Middle frontal gyrus (tissue), 1 donor: ENCODE measurements around the gene CTIF.
"Not testable (repeated sequence)": the region's sequence is repeated elsewhere in the genome, so short reads cannot be mapped to it uniquely, and the experiment has no call there.

ENCODE experiments used
- DNase-seq: peaks from one replicate; pipeline ENCODE4 v3.0.0-alpha.2; 2015; ENCODE audit warnings: low spot score; ENCODE audit errors: extremely low spot score

CTIF gene

DNA sequence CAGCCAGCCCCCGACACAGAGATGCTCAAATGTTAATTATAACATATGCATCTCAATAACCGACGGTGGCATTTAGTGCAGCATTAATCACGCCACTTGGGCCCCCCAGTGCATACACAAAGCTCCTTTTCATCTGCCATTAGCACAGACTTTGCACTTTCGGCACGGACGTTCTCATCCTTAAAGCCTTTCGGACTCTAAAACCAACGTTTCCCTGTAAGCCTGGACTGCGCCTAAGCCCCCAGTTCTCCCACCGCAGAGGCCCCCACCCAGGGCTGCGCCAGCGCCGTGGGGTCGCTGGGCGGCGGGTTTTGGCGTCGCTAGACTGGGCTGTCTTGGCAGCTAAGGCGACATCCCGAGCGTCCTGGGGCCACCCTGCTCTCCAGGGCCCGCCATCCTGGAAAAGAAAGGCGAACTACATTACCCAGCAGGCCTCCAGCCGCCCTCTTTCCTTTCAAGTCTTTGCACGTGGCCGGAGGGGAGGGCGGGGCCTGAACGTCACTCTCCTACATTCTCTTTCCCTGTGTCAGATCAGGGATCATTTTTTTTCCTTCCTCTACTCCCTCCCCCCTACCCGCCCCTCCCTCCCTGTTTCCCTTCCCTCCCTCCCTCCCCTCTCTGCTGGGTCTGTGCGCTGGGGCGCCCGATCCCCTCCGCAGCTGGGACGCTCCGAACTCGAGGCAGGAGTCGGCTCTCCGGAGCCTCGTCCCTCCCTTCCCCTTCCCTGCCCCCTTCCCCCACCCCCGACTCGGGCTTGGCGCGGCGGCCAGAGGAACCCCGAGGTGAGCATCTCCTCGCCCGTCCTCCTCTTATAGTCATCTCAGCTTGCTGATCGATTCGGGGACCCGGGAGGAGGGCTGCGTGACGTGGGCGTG, at the start of gene CTIF:
CTIF (plus strand) TSS at position 501 of the 875 bp plus-strand sequence. CDS start 80,535 bp downstream, outside the sequence.
- DNase-seq = peak; percentile 94

DNA sequence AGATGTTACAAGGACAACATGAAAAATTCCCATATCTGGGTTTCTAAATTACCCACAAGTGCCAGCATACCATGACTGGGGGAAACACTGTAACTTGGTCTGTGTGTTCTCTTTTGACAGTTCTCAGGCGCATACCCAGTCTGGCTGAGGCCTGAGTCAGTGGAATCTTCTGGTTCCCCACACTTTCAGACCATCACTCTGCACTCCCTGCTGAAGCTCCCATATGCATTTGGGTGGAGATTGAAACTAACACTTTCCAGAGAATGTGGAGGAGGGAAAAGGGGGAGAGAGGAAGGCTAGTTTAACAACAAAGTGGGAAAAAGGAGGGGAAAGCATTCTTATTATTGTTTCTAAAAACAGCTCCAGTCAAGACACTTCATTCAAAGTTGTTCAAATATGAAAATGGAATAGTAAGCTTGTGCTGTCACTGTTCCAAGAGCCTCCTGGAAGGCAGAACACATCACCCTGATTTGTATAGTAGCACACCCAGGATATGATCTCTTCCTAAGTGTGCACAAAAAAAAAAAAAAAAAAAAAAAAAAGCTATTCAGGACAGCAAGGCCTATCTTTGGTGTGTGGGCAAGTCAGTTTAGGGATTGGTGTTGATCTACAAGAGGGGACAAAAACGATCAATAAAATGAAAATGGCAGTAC, 48.1 kb upstream of the CTIF start:
- no peak for DNase-seq

DNA sequence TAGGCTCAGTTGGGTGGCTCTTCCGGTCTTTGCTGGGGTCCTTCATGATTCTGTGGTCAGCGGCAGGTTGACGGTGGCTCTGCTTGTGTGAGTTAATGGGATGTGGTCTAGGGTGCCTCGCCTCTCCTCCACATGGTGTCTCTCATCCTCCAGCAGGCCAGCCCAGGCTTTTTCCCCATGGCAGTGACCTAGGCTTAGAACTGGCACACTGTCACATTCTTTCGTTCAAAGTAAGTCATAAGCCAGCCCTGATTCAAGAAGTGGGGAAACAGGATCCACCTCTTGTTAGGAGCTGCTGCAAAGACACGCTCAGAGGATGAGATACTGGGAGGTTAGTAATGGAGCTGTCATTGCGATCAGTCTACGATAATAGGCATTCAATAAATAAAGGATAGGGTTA, 46.0 kb upstream of the CTIF start:
- no peak for DNase-seq

DNA sequence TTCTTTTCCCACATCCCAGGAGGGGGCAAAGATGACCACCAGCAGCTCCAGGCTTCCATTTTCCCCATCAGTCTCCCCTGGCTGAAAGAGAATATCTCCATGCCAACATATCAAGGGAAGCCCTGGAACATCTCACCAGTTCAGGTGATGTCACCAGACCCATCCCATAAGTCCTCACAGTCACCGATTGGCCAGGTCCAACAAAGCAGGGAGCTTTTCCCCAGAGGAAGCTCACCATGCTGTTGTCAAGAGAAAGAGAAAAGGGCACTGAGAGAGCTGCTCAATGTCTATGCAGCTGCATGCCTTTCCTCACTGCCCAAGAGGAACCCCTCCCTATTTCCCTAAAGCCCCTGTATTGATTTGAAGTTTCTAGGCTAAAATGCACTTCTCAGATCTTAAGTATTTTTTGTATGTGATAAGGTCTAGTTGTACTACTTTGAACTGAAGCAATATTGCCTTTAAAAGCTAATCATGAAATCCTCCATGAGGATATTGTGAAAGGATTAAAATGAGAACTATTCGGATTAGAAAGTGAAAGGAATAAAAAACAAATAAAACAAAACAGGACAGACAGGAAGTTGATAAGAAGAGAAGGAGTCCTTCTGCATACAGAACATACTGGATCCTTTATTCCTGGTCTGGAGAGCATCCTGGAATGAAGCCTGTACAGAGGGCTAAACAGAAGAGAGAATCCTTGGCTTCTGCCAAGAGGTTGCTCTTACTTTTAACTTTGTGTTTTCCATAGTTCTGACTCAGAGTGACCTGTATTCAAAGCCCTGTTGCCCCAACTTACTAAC, 45.2 kb upstream of the CTIF start:
- no peak for DNase-seq

DNA sequence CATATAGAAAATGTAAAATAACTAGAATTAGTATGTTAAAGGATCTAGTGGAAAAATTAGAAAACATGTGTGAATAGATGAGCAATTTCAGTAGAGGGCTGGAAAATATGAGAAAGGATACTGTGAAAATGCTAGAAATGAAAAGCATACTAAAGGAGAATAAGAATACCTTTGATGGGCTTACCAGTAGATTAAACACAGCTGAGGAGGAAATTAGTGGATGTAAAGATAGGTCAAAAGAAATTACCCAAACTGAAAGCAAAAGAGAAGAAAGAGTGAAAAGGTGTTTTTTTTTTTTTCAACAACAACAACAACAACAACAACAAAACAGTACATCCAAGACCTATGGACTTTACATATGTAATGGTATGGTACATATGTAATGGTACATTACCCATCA, 41.0 kb upstream of the CTIF start:
- DNase-seq = no peak

DNA sequence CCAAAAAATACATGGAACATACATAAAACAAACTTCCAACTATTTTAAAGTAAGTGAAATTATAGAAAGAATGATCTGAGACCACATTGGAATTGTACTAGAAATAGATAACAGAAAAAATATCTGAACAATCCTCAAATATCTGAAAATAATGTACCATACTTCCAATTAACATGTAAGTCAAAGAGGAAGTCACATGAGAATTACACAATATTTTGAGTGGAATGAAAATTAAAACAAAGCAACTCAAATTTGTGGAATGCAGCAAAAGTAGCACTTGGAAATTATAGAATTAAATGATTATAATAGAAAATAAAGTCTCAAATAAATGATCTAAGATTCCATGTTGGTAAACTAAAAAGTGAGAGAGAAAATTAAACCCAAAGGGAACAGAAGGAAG, 38.3 kb upstream of the CTIF start:
- DNase-seq = no peak

DNA sequence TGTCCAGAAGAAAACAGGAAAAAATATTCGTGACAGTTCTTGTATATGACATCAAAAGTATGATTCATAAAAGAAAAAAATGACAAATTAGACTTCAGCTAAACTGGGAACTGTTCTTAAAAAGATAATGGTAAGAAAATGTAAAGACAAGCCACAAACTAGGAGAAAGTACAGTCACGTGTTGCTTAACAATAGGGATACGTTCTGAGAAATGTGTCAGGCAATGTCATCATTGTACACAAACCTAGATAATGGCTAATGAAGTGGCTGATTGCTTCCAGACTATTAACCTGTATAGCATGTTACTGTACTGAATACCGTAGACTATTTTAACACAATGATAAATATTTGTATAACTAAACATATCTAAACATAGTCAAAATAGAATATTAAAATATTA, 35.9 kb upstream of the CTIF start:
- DNase-seq = no peak

DNA sequence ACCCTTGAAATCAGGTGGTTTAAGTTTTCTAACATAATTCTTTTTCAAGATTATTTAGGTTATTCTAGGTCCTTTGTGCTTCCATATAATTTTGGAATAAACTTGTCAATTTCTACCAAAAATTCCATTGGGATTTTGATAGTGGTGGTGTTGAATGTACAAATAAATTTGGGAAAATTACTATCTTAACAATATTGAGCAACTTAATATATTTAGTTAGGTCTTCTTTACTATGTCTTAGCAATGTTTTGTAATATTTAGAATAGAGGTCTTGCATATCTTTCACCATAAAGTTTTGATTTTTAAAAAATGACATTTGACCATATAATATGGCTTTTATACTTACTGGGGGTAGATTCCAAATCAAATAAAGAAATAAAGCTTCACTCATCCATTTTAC, 34.0 kb upstream of the CTIF start:
- no peak for DNase-seq

DNA sequence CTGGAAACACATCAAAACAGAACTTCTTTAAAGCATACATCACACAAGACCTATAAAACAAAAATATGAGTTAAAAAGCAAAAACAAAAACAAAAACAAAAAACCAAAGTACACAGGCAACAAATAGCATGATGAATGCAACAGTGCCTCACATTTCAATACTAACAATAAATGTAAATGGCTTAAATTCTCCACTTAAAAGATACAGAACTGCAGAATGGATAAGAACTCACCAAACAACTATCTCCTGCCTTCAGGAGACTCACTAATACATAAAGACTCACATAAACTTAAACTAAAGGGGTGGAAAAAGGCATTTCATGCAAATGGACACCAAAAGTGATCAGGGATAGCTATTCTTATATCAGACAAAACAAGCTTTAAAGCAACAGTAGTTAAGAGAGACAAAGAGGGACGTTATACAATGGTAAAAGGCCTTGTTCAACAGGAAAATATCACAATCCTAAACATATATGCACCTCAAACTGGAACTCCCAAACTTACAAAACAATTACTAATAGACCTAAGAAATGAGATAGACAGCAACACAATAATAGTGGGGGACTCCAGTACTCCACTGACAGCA, 31.8 kb upstream of the CTIF start:
- not testable (repeated sequence) for DNase-seq

DNA sequence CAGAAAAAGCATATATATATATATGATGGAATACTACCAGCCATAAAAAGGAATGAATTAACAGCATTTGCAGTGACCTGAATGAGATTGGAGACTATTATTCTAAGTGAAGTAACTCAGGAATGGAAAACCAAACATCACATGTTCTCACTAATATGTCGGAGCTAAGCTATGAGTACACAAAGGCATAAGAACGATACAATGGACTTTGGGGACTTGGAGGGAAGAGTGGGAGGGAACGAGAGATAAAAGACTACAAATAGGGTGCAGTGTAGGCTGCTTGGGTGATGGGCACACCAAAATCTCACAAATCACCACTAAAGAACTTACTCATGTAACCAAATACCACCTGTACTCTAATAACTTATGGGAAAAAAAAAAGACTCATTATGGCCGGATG, 26.3 kb upstream of the CTIF start:
- DNase-seq = not testable (repeated sequence)

DNA sequence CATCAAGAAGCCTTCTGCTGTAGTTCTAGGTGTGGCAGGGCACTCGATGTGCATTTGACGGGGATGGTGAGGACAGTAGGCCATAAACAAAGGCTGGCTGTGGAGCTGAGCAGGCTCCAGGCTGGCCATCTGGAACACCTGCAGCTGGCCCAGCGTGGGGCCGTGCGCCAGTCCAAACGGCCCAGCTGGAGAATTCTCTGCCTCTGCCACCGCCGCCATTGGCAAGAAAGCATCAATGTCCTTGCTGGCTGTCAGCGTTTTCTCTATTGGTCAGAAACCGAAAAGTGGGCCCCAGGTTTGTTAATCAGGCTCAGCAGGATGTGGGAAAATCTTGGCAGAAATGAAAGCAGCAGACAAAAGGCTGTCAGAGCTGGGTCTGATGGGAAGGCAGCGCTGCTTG, 24.0 kb upstream of the CTIF start:
- peak; percentile 40 for DNase-seq

DNA sequence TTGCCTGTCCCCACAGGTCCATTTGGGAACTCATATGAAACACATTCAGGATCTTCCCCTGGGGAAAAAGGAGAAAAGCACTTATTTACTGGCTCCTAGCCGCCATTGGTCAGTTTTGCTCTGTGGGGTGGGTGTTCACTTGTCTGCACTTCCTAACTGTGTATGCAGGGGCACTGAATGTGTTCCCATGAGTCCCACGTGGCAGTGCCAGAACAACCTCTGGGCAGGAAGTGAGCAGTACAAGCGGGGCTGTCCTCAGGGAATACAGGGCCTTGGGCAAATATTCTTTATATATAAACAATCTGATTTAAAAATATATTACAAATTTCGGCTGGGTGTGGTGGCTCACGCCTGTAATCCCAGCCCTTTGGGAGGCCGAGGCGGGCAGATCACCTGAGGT, 21.8 kb upstream of the CTIF start:
- no peak for DNase-seq

DNA sequence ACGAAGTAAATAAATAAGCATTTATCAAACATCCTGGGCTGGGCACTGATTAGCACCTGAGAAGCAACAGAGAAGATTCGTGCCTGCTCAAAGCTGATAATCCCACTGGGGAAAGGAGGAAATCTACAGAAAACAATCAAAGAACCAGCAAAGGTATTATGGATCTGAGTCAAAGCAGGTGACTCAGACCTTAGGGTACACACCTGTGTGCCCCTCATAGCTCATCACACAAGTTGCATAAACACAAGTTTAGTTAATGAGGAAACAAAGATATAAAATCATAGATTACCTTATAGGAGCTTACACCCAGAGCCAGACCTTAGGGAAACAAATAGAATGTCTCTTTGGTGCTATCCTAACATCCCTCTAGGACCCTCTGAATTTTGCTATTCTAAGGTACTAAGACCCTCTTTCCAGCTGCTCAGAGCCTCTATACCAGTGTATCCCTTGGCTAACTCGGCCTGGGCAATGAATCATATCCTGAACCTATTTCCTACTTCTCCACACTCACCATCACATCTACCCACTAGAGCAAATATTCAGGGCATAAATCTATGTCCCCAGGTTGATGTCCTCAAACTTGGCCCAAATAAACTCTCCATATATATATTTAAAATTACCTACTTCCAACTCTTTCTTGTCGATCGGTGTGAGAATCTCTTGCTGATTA, 19.3 kb upstream of the CTIF start:
- no peak for DNase-seq

DNA sequence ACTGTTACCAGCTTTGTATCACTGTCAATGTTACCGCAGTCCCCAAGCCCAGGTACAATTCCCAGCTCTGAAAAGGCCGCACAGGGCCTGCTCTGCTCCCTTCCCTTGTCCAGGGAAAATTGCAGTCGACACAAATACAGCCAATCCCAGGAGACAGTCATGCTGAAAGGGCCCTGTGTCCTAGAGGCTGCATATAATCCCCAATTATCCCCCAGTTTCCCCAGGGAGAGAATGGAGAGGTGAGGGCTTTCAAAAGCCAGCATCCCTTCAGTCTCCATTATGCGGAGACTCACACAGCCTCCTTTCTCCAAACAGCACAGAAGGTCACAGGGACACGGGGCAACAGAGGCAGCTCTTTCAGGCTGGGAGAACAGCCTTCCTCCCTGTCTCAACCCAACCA, 17.1 kb upstream of the CTIF start:
- DNase-seq = no peak

DNA sequence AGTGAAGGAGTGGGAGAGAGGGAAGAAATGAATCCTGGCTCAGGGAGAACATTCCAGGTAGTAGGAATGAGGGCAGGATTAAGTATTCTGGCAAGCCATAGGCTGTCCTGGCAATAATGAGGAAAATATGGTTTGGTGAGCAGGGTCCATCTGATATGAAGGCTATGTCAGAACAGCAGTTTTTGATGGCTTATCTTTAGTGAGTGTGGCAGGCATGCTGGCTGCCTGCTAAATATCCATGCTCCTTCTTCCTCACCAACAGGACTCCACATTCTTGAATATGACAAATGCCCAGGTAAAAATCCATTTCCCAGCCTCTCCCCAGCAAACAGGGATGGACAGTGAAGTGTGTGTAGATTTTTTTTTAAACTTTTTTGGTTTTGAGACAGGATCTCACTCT, 13.2 kb upstream of the CTIF start:
- DNase-seq = no peak

DNA sequence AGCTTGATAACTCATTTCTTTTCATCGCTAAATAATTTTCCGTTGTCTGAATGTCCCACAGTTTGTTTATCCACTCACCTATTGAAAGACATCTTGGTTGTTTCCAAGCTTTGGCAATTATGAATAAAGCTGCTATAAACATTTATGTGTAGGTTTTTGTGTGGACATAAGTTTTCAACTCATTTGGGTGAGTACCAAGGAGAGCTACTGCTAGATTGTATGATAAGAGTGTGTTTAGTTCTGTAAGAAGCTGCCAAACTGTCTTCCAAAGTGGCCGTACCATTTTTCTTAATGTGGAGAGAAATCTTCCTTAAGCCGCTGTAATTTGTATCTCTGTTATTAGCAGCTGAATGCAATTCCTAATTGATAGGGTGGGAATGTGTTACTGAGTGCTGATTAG, 11.4 kb upstream of the CTIF start:
- DNase-seq = no peak

DNA sequence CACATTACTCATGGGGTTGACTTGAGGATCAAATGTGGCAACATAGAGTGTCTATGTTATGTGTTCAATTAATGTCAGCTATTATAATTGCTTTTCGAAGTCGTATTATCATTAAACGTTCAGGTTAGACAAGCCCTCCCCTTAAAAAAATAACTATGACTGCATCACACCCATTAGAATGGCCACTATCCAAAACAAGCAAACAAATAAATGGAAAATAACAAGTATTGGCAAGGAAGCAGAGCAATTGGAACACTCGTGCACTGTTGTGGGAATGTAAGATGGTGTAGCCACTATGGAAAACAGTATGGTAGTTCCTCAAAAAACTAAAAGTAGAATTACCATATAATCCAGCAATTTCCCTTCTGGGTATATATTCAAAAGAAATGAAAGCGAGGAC, 10.0 kb upstream of the CTIF start:
- no peak for DNase-seq

DNA sequence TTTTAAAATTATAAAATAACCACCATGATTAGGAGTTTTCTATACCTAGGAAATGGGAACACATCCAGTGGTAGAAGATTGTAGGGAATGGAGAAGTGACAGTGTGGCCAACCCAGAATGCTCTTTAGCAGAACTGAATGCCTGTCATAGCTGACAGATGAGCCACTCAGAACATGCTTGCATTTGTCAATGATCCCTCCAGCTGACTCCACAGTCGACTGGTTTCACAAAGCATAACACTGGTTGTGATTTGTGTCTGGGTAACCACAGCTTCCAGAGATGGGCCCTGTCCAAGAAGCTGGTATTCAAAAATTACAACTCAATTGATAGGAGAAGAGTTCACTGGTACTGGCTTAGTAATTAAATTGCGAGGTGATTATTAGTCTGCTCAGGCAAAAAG, 9.0 kb upstream of the CTIF start:
- DNase-seq = no peak

DNA sequence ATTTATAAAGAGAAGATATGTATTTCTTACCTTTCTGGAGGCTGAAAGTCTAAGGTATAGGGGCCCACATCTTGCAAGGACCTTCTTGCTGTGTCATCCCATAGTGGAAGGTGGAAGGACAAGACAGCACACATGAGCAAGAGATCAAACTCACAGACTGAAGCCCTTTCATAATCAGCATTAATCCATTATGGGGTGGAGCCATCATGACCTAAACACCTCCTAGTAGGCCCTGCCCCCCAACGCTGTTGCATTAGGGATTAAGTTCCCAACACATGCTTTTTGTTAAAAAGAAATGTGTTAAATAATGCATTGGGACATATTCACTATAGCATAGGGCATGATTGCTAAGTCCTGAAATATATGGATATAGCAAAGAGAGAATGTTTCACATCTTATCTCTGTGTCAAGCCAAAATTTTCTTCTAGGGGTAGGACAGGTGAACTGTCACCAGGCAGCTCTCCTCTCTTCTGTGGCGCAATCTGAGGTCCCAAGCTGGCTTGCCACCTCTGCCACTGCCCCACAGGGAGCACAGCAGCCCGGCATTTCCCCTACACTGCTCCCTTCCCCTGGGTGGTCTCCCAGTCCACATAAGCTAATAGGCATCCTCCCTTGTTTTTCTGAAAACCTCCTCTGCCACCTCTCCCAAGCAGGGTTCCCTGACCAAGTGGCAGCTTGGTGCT, 8.3 kb upstream of the CTIF start:
- no peak for DNase-seq

DNA sequence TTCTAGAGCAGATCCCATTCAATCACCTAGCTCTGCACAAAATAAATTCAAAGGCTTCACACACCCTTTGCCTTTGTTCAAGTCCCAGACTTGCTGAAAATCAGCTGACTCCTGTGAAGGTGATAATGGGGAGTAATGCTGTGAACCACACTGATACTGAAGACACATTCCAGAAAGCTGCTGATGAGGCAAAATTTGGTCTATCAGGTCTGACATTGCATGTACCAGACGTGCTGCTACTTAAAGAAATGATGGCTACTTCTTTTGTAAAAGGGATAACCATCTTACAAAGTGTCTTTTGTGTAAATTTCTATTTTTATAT, 7.8 kb upstream of the CTIF start:
- DNase-seq = no peak

DNA sequence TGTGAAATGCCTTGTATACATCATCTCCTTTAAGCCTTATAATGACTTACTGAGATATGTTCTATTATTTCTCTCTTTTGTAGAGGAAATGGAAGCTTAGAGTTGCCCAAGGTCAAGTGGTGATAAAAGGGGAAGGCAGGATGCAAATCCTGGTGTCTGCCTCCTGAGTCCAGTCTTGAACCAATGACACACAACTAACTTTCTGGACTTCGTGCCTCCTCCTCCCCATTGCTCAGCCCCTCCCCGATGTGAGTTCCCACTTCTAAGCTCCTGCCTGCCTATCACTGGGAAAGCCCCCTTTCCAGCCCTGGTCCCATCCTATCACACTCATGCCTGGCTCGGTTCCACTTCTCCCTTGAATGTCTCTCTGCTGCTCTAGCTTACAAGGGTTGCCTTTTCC, 6.9 kb upstream of the CTIF start:
- no peak for DNase-seq
